ENCODE results near the gene SURF6. TPM values are rescaled to one million over a fixed set of nuclear protein-coding genes. Genes with fewer than 3 reads are reported as not detected.
"Not testable (repeated sequence)": the region's sequence is repeated elsewhere in the genome, so short reads cannot be mapped to it uniquely, and the experiment has no call there.

The SURF6 gene
- total and polyA plus RNA-seq, 8 donors, result 5.8 to 19.8 (median 9.8) TPM

- H3K4me3 ChIP-seq, result no peak overlapping the region
- H3K27me3 ChIP-seq, result no peaks in the 10 kb centered on the region
- TF ChIP-seq, protein P1, sequence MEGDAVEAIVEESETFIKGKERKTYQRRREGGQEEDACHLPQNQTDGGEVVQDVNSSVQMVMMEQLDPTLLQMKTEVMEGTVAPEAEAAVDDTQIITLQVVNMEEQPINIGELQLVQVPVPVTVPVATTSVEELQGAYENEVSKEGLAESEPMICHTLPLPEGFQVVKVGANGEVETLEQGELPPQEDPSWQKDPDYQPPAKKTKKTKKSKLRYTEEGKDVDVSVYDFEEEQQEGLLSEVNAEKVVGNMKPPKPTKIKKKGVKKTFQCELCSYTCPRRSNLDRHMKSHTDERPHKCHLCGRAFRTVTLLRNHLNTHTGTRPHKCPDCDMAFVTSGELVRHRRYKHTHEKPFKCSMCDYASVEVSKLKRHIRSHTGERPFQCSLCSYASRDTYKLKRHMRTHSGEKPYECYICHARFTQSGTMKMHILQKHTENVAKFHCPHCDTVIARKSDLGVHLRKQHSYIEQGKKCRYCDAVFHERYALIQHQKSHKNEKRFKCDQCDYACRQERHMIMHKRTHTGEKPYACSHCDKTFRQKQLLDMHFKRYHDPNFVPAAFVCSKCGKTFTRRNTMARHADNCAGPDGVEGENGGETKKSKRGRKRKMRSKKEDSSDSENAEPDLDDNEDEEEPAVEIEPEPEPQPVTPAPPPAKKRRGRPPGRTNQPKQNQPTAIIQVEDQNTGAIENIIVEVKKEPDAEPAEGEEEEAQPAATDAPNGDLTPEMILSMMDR (IDR thresholded peaks at IDR 0.05), result no peak
- DNase-seq (no peak), FAIRE-seq (no peak), ATAC-seq (no peak)
- intact Hi-C loops (cut with DNase I), result no loop called here
- H3K27ac ChIP-seq, result no peak overlapping the region
- H3K36me3 ChIP-seq, result no peaks in the 10 kb centered on the region
- H3K9me3 ChIP-seq, result no peaks in the 10 kb centered on the region
- H3K4me1 ChIP-seq, result no peaks in the 10 kb centered on the region
- 85 to 87% methylated on average over 37 to 38 of the region's 38 CpGs for WGBS, 2 donors
Observed at GRCh38 chr9:133304477-133305377, 31.3 kb downstream of the SURF6 start.

DNA sequence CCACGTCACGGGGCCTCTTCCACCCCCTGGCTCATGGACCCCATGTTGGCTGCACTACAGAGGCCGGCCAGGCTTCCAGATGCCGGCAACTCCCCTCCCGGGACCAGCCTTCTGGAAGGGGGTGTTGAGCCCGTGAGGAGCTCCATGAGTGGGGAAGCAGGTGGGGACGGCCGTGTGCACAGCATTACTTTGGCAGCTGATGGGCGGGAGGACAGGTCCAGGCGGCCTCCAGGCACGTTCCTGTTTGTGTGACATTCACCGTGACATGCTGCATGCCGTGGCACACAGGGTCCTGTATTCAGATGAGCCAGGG is 31.9 kb downstream of the SURF6 start:
- FAIRE-seq (no peak), DNase-seq (no peak), ATAC-seq (no peak)
- Histone ChIP-seq H3K4me1 (no peaks in the 10 kb centered on the region), H3K27me3 (no peaks in the 10 kb centered on the region), H3K9me3 (no peaks in the 10 kb centered on the region), H3K36me3 (no peaks in the 10 kb centered on the region), H3K4me3 (no peak overlapping the region), H3K27ac (no peak overlapping the region)
- 70 to 71% methylated on average over 13 of the region's 13 CpGs for WGBS, 2 donors
- intact Hi-C loops (cut with DNase I), result no loop called here
- TF ChIP-seq, protein P1 (IDR thresholded peaks at IDR 0.05), result no peak

DNA sequence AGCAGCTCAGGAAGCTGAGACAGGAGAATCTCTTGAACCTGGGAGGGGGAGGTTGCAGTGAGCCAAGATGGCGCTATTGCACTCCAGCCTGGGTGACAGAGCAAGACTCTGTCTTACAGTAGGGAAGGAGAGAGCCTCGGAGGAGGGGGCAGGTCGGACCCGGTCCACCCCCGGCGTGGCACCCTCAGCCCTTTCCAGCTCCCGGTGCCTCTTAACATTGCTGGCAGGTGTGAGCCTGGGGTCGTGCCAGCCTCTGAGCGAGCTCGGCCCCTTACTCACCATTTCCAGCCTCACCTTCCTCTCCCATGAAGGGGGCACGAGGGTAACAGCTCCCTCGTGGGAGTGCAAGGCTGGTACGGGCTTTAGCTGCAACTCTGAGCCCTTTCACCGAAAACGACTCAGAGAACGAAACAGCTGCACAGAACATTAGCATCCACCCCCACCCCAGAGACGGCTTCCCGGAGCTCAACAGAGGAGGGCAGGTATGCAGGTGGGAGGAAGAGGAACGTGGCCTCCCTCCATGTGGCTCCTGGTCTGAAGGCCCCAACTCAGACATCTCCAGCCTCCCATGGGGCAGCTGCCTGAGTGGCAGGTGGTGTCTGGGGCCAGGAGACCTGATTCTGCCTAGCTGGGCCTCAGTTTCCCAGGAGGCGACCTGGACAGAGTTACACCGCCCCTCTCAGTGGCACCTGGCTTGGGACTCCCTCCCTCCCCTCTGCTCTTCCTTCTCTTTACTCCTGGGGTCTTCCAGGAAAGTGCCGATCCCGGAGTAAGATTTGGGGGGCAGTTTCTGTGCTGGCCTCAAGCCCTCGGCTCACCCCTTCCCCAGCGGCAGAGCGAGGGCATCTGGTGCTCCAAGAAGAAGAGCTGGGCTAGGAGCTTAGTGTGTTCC is 32.5 kb downstream of the SURF6 start:
- Histone ChIP-seq H3K9me3 (no peaks in the 10 kb centered on the region), H3K4me1 (no peaks in the 10 kb centered on the region), H3K4me3 (no peak overlapping the region), H3K27me3 (no peaks in the 10 kb centered on the region), H3K27ac (no peak overlapping the region), H3K36me3 (no peaks in the 10 kb centered on the region)
- WGBS, 2 donors, result 68 to 75% methylated on average over 26 of the region's 26 CpGs
- intact Hi-C loops (cut with DNase I), result no loop called here
- no peak for FAIRE-seq
- TF ChIP-seq, protein P1 (IDR thresholded peaks at IDR 0.05), result no peak
- no peak for DNase-seq
- no peak for ATAC-seq

DNA sequence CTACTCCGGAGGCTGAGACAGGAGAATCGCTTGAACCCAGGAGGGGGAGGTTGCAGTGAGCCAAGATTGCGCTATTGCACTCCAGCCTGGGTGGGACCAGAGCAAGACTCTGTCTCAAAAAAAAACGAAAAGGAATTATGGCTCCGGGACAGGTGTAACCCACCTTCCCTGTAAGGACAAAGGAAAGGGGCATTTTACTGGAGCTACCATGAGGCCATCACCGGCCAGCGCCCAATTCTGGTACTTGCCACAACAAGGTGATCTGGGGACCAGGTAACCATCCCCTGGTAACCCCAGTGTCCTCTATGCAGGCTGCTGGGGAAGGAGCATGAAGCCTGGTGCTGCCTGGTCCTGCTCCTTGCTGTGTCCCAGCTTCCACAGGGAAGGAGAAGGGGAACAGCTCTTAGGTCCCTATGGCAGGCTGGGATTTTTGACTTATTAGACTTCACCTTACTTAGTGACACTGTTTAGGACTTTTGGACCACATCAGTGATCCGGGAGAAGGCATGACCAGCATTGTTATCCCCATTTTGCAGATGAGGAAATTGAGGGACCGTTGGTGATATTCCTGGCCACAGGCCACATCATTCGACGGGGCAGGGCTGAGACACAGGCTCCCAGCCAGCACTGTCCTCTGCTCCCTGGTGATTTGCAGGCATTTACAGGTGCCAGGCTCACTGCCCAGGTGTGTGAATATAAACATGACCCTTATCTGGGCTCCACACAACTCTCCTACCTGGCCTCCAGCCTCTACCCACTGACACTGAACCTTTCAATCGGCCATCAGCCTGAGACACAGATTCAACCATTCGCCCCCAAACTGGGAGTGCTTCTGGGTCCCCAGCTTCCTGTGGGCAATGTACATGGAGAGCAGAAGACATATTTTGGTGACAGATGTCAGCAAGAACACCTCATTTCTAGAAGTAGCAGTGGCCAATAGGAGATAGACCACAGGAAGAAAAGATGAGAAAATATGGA is 34.4 kb downstream of the SURF6 start:
- H3K4me3 ChIP-seq, result no peak overlapping the region
- FAIRE-seq (no peak), ATAC-seq (no peak), DNase-seq (no peak)
- no peaks in the 10 kb centered on the region for H3K9me3 ChIP-seq
- intact Hi-C loops (cut with DNase I), result no loop called here
- H3K36me3 ChIP-seq, result no peaks in the 10 kb centered on the region
- no peaks in the 10 kb centered on the region for H3K4me1 ChIP-seq
- TF ChIP-seq, protein P1 (IDR thresholded peaks at IDR 0.05), result no peak
- no peak overlapping the region for H3K27ac ChIP-seq
- no peaks in the 10 kb centered on the region for H3K27me3 ChIP-seq
- 69 to 74% methylated on average over 13 of the region's 13 CpGs for WGBS, 2 donors

DNA sequence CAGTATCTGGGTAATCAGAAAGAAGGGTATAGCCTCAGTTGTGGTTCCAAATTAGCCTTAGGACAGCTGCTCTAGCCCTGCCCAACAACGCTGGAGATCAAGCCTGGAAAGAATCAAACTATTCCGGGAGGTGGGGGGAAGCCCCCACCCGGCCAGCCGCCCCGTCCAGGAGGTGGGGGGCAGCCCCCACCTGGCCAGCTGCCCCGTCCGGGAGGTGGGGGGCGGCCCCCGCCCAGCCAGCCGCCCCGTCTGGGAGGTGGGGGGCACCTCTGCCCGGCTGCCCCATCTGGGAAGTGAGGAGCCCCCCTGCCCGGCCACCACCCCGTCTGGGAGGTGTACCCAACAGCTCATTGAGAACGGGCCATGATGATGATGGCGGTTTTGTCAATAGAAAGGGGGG is 36.0 kb downstream of the SURF6 start:
- H3K4me1 ChIP-seq; H3K27me3 ChIP-seq; ATAC-seq; H3K4me3 ChIP-seq; H3K27ac ChIP-seq; H3K36me3 ChIP-seq; H3K9me3 ChIP-seq; DNase-seq; intact Hi-C loops (cut with DNase I); FAIRE-seq: not testable (repeated sequence)
- 49 to 55% methylated on average over 11 to 16 of the region's 16 CpGs for WGBS, 2 donors

Measured in pancreas (tissue), 10 donors.